Measurements from ENCODE around the gene PLLP.

The PLLP gene

GRCh38 chr16:57281791-57282190 lies 2.7 kb downstream of the PLLP start:
- Histone ChIP-seq H3K4me2 (ENCODE audit: insufficient read depth, low read length) (no peak overlapping the region), H3K27ac (ENCODE audit: low read length) (no peak overlapping the region), H3K36me3 (ENCODE audit: insufficient read depth, low read length) (no peaks in the 10 kb centered on the region)

GRCh38 chr16:57279780-57280638 lies 4.5 kb downstream of the PLLP start:
- no peak overlapping the region for H3K4me2 ChIP-seq (ENCODE audit: insufficient read depth, low read length)
- H3K4me3 ChIP-seq (ENCODE audit: low read depth in 1 of 2, low read length in 2 of 2): no peak overlapping the region
- no peak overlapping the region for H3K27ac ChIP-seq (ENCODE audit: low read length)
- no peak overlapping the region for H3K9ac ChIP-seq (ENCODE audit: low read depth, low read length)
- peaks cover 16% of the 10 kb centered on the region for H3K27me3 ChIP-seq (ENCODE audit: insufficient read depth, low read length, poor library complexity)
- TF ChIP-seq, protein P1, sequence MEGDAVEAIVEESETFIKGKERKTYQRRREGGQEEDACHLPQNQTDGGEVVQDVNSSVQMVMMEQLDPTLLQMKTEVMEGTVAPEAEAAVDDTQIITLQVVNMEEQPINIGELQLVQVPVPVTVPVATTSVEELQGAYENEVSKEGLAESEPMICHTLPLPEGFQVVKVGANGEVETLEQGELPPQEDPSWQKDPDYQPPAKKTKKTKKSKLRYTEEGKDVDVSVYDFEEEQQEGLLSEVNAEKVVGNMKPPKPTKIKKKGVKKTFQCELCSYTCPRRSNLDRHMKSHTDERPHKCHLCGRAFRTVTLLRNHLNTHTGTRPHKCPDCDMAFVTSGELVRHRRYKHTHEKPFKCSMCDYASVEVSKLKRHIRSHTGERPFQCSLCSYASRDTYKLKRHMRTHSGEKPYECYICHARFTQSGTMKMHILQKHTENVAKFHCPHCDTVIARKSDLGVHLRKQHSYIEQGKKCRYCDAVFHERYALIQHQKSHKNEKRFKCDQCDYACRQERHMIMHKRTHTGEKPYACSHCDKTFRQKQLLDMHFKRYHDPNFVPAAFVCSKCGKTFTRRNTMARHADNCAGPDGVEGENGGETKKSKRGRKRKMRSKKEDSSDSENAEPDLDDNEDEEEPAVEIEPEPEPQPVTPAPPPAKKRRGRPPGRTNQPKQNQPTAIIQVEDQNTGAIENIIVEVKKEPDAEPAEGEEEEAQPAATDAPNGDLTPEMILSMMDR (IDR thresholded peaks at IDR 0.05; ENCODE audit: borderline replicate concordance, extremely low read depth, low read length, poor library complexity, severe bottlenecking): no peak
- TF ChIP-seq EZH2 (IDR thresholded peaks at IDR 0.05; ENCODE audit: borderline replicate concordance, low read depth, low read length, severe bottlenecking): no peak
- DNase-seq (no peak), ATAC-seq (ENCODE audit: insufficient read depth, low read depth) (no peak)
- H3K36me3 ChIP-seq (ENCODE audit: insufficient read depth, low read length): no peaks in the 10 kb centered on the region
- no peaks in the 10 kb centered on the region for H3K9me3 ChIP-seq (ENCODE audit: insufficient read depth, low read length, severe bottlenecking)
- H3K4me1 ChIP-seq (ENCODE audit: insufficient read depth, low read length): peaks cover 21% of the 10 kb centered on the region
- H2AFZ ChIP-seq (ENCODE audit: low read depth, low read length): no peak overlapping the region
- no peaks in the 10 kb centered on the region for H3K79me2 ChIP-seq (ENCODE audit: insufficient read depth, low read length)
- peaks cover 15% of the 10 kb centered on the region for H4K20me1 ChIP-seq (ENCODE audit: insufficient read depth, low read length)

More at GRCh38 chr16:57281791-57282190, 2.7 kb downstream of the PLLP start:
- peaks cover 16% of the 10 kb centered on the region for H3K27me3 ChIP-seq (ENCODE audit: insufficient read depth, low read length, poor library complexity)
- H2AFZ ChIP-seq (ENCODE audit: low read depth, low read length): no peak overlapping the region
- no peak overlapping the region for H3K9ac ChIP-seq (ENCODE audit: low read depth, low read length)
- H3K79me2 ChIP-seq (ENCODE audit: insufficient read depth, low read length): no peaks in the 10 kb centered on the region
- peaks cover 12% of the 10 kb centered on the region for H4K20me1 ChIP-seq (ENCODE audit: insufficient read depth, low read length)
- ATAC-seq (ENCODE audit: insufficient read depth, low read depth) (no peak), DNase-seq (no peak)
- peaks cover 20% of the 10 kb centered on the region for H3K4me1 ChIP-seq (ENCODE audit: insufficient read depth, low read length)
- no peaks in the 10 kb centered on the region for H3K9me3 ChIP-seq (ENCODE audit: insufficient read depth, low read length, severe bottlenecking)
- no peak for TF ChIP-seq EZH2 (IDR thresholded peaks at IDR 0.05; ENCODE audit: borderline replicate concordance, low read depth, low read length, severe bottlenecking)
- TF ChIP-seq, protein P1 (IDR thresholded peaks at IDR 0.05; ENCODE audit: borderline replicate concordance, extremely low read depth, low read length, poor library complexity, severe bottlenecking): no peak
- no peak overlapping the region for H3K4me3 ChIP-seq (ENCODE audit: low read depth in 1 of 2, low read length in 2 of 2)

DNA sequence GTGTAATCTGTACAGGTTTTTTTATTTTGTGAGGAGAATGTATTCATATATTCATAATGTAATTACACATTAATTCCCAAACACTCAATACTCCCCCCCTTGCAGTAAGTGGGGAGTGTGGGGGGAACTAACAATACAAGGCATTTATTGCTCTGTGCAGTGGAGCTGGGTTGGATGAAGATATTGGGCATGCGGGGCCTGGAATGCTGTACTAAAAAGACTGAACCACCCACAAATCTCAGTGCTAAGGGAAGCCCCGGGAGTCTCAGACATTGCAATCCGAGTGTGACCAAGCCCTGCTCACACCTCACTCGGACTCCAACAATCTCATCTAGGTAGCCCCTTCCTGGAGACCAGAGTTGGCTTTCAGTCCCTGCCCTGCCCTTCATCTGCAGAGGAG lies 6.0 kb downstream of the PLLP start:
- Histone ChIP-seq H3K9ac (ENCODE audit: low read depth, low read length) (no peak overlapping the region), H3K9me3 (ENCODE audit: insufficient read depth, low read length, severe bottlenecking) (no peaks in the 10 kb centered on the region), H3K79me2 (ENCODE audit: insufficient read depth, low read length) (no peaks in the 10 kb centered on the region), H3K4me3 (ENCODE audit: low read depth in 1 of 2, low read length in 2 of 2) (no peak overlapping the region), H2AFZ (ENCODE audit: low read depth, low read length) (no peak overlapping the region), H3K27ac (ENCODE audit: low read length) (no peak overlapping the region), H3K4me1 (ENCODE audit: insufficient read depth, low read length) (peaks cover 21% of the 10 kb centered on the region), H3K36me3 (ENCODE audit: insufficient read depth, low read length) (no peaks in the 10 kb centered on the region), H4K20me1 (ENCODE audit: insufficient read depth, low read length) (peaks cover 19% of the 10 kb centered on the region), H3K4me2 (ENCODE audit: insufficient read depth, low read length) (no peak overlapping the region), H3K27me3 (ENCODE audit: insufficient read depth, low read length, poor library complexity) (peaks cover 16% of the 10 kb centered on the region)
- ATAC-seq (ENCODE audit: insufficient read depth, low read depth) (no peak), DNase-seq (no peak)
- TF ChIP-seq, protein P1 (IDR thresholded peaks at IDR 0.05; ENCODE audit: borderline replicate concordance, extremely low read depth, low read length, poor library complexity, severe bottlenecking): no peak
